GM21447 (cell line): ENCODE measurements around the gene GFPT2.

Experiments used
- ATAC-seq: cut with Tn5 transposase; IDR thresholded peaks from one replicate; pipeline ENCODE4 v1.9.1; 2021; ENCODE audit not compliant: unreplicated experiment

Gene GFPT2

GRCh38 chr5:180287868-180288267, 65.3 kb downstream of the GFPT2 start:
- no peak for ATAC-seq

GRCh38 chr5:180287404-180287803, 65.7 kb downstream of the GFPT2 start:
- no peak for ATAC-seq

- ATAC-seq, result no peak
Observed at GRCh38 chr5:180284149-180284548, 69.0 kb downstream of the GFPT2 start.

- no peak for ATAC-seq
Observed at GRCh38 chr5:180283026-180283615, 70.0 kb downstream of the GFPT2 start.

GRCh38 chr5:180282281-180282680, 70.9 kb downstream of the GFPT2 start:
- no peak for ATAC-seq

- no peak for ATAC-seq
Observed at GRCh38 chr5:180281706-180282105, 71.4 kb downstream of the GFPT2 start.

GRCh38 chr5:180274695-180275094, 78.4 kb downstream of the GFPT2 start:
- ATAC-seq, result no peak

GRCh38 chr5:180271221-180271620, 81.9 kb downstream of the GFPT2 start:
- no peak for ATAC-seq

- no peak for ATAC-seq
Observed at GRCh38 chr5:180259260-180259611, 93.9 kb downstream of the GFPT2 start.

GRCh38 chr5:180253036-180253824, 99.9 kb downstream of the GFPT2 start:
- ATAC-seq, result no peak

GRCh38 chr5:180251887-180252286, 101.2 kb downstream of the GFPT2 start:
- ATAC-seq, result no peak

- ATAC-seq, result no peak
Observed at GRCh38 chr5:180251141-180251540, 102.0 kb downstream of the GFPT2 start.
